ENCODE data around the gene EXOSC6.
"Not testable (repeated sequence)": the region's sequence is repeated elsewhere in the genome, so short reads cannot be mapped to it uniquely, and the experiment has no call there.

Gene EXOSC6

DNA sequence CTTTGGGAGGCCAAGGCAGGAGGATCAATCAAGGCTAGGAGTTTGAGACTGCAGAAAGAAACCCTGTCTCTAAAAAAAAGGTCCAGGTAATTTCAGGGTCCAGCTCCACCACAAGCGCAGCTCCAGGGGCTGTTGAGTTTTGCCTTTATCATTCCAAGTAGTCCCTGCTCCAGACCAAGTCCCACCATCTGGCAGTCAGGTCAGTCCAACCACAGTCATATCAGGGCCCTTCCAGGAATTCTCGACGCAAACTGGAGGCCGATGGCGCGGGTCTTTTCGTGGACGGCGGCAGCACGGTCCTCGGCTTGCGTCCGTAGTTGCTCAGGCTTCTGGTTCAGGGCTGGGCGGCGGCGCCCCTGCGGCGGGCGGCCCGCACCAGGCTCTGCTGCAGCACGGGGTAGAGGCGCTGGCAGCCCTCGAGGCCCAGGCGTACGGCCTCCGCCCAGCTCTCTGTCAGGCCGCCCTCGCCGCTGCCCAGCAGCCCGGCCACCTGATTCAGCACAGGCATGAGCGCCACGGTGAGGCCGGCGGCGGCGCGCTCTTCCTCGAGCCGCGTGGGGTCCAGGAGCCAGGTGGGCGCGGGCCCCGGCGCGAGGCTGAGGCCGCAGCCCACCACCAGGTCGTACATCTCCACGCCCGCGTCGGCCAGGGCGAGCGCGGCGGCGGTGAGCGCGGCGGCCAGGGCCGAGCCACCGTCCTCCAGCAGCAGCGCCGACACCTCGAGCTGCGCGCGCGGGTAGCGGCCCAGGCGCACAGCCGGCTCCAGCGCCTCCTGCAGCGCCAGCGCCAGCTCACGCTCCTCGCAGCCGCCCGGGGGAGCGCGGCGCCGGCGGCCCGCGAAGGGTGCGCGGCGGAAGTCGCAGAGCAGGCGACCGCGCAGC lies 752 bp downstream of the EXOSC6 start:
- Histone ChIP-seq H3K36me3 (peaks cover 46% of the 10 kb centered on the region), H3K27me3 (no peaks in the 10 kb centered on the region), H3K4me1 (no peaks in the 10 kb centered on the region; the same call in 1 of the 2 replicates), H3K4me3 (ENCODE audit: low read depth, low read length) (peak overlapping the region; percentile 80), H3K9me3 (no peaks in the 10 kb centered on the region)
- DNase-seq, result peak; percentile 55
- TF ChIP-seq, protein P1, sequence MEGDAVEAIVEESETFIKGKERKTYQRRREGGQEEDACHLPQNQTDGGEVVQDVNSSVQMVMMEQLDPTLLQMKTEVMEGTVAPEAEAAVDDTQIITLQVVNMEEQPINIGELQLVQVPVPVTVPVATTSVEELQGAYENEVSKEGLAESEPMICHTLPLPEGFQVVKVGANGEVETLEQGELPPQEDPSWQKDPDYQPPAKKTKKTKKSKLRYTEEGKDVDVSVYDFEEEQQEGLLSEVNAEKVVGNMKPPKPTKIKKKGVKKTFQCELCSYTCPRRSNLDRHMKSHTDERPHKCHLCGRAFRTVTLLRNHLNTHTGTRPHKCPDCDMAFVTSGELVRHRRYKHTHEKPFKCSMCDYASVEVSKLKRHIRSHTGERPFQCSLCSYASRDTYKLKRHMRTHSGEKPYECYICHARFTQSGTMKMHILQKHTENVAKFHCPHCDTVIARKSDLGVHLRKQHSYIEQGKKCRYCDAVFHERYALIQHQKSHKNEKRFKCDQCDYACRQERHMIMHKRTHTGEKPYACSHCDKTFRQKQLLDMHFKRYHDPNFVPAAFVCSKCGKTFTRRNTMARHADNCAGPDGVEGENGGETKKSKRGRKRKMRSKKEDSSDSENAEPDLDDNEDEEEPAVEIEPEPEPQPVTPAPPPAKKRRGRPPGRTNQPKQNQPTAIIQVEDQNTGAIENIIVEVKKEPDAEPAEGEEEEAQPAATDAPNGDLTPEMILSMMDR (IDR thresholded peaks at IDR 0.05; ENCODE audit: low read depth, low read length), result no peak

DNA sequence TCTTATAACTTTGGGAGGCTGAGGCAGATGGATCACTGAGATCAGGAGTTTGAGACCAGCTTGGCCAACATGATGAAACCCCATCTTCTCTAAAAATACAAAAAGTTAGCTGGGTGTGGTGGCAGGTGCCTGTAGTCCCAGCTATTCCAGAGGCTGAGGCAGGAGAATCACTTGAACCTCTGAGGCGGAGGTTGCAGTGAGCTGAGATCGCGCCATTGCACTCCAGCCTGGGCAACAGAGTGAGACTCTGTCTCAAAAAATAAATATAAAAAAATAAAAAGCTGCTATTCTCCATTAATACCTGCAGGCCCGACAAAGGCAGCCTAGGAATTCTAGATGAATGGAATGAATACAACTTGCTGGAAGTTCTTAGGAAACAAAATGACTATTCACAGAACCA lies 2.0 kb downstream of the EXOSC6 start:
- H3K27me3 ChIP-seq, H3K4me1 ChIP-seq, DNase-seq, H3K9me3 ChIP-seq: not testable (repeated sequence)
- Histone ChIP-seq H3K36me3 (peaks cover 37% of the 10 kb centered on the region), H3K4me3 (ENCODE audit: low read depth, low read length) (peak overlapping the region; percentile 80)

DNA sequence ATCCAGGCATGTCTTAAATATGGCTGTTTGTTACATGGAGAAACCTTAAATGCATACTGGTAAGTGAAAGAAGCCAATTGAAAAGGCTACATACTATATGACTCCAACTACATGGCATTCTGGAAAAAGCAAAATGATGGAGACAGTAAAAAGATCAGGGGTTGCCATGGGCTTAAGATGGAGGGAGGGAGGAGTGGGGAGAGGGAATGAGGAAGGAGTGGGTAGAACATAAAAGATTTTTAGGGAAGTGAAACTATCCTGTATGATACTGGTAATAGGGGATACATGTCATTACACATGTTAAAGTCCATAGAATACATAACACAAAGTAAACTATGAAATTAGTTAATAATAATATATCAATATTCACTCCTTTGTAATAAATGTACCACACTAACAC lies 13.0 kb downstream of the EXOSC6 start:
- H3K4me1 ChIP-seq; H3K27me3 ChIP-seq; H3K4me3 ChIP-seq (ENCODE audit: low read depth, low read length); H3K9me3 ChIP-seq; H3K36me3 ChIP-seq; DNase-seq: not testable (repeated sequence)

DNA sequence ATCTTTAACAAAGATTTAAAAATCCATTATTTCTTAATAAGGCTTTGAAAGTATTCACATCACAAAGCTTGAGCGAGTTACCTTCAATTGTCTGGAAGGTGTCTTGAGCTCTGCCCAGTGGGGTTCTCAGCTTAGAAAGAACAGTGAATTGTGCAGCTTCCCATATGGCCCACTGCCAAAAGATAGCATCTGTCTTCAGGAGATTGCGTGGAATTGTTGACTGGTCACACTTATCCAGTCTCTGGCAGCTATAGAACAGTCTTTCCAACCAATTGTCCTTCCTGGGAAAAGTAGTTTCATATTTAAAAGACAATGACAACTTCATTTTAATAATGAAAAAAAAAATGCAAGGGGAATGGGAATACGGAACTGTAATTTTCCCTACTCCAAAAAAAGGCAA lies 19.9 kb downstream of the EXOSC6 start:
- not testable (repeated sequence) for H3K36me3 ChIP-seq; H3K27me3 ChIP-seq; H3K9me3 ChIP-seq; DNase-seq; H3K4me3 ChIP-seq (ENCODE audit: low read depth, low read length); H3K4me1 ChIP-seq

DNA sequence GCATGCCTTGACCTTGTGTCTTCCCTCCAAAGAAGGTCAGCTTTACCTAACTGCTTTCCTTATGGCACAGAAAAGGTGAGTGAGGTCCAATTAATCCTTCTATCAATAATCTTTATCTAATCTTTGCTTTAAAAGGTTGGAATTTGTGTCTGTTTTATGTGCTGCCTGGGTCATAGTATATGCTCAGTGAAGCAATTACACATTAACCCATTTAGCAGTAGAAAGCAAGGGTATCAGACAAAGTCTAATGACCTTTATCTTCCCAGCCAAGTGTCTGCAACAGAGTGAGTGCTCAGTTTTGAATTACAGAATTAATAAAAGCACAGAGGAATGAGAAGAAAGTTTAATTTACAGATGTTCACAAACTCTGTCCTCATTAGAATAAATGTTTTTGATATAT lies 25.7 kb downstream of the EXOSC6 start:
- not testable (repeated sequence) for H3K4me1 ChIP-seq; H3K36me3 ChIP-seq; H3K27me3 ChIP-seq; H3K4me3 ChIP-seq (ENCODE audit: low read depth, low read length); DNase-seq; H3K9me3 ChIP-seq

DNA sequence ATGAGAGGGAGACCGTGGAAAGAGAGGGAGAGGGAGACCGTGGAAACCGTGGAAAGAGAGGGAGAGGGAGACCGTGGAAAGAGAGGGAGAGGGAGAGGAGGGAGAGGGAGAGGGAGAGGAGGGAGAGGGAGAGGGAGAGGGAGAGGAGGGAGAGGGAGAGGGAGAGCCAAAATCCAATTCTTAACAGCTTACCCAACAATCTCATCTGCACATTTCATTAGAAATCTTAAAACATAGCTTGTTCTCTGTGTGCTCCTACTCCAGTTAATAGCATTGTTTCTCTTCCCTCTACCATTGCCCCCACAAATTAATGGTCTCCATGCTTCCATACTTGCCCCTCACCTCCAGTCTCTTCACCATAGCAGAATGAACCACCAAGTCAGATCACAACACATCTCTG lies 26.3 kb downstream of the EXOSC6 start:
- not testable (repeated sequence) for H3K9me3 ChIP-seq; H3K27me3 ChIP-seq; H3K36me3 ChIP-seq; H3K4me1 ChIP-seq; DNase-seq; H3K4me3 ChIP-seq (ENCODE audit: low read depth, low read length)

DNA sequence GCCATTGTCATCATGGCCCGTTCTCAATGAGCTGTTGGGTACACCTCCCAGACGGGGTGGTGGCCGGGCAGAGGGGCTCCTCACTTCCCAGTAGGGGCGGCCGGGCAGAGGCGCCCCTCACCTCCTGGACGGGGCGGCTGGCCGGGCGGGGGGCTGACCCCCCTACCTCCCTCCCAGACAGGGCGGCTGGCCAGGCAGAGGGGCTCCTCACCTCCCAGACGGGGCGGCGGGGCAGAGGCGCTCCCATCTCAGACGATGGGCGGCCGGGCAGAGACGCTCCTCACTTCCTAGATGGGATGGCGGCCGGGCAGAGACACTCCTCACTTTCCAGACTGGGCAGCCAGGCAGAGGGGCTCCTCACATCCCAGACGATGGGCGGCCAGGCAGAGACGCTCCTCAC lies 27.1 kb downstream of the EXOSC6 start:
- not testable (repeated sequence) for H3K4me3 ChIP-seq (ENCODE audit: low read depth, low read length); H3K4me1 ChIP-seq; H3K9me3 ChIP-seq; H3K36me3 ChIP-seq; H3K27me3 ChIP-seq; DNase-seq

DNA sequence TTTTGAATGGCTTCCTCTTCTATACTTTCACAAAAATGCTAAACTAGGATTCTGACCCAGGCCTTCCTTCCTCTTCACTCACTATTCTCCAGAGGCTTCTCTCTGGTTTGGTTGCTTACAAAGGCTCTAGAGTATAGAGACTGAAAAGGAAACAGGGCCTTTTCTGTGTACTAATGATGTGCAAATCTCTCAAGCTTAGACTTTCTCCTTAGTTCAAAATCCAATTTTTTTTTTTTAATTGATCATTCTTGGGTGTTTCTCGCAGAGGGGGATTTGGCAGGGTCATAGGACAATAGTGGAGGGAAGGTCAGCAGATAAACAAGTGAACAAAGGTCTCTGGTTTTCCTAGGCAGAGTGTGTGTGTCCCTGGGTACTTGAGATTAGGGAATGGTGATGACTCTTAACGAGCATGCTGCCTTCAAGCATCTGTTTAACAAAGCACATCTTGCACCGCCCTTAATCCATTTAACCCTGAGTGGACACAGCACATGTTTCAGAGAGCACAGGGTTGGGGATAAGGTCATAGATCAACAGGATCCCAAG lies 27.7 kb downstream of the EXOSC6 start:
- DNase-seq; H3K9me3 ChIP-seq; H3K27me3 ChIP-seq; H3K4me1 ChIP-seq; H3K4me3 ChIP-seq (ENCODE audit: low read depth, low read length); H3K36me3 ChIP-seq: not testable (repeated sequence)

DNA sequence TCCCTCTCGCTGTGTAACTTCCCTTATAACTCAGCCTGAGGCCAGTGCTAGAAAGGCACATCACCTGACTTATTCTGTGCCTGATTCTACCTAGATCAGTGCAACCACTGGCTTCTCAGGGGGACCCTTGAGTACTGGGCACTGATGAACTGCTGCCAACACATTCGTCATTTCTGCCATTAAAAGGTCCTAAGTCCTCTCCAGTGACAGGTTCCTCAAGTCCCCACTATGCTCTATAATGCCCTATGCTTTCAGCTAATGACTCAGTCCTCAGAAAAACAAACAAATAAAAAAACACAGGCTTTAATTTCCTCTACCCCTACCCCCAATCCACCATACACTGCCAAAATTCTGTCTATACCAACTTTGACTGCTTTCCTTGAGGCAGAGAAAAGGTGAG lies 28.5 kb downstream of the EXOSC6 start:
- not testable (repeated sequence) for DNase-seq; H3K36me3 ChIP-seq; H3K4me1 ChIP-seq; H3K27me3 ChIP-seq; H3K4me3 ChIP-seq (ENCODE audit: low read depth, low read length); H3K9me3 ChIP-seq

DNA sequence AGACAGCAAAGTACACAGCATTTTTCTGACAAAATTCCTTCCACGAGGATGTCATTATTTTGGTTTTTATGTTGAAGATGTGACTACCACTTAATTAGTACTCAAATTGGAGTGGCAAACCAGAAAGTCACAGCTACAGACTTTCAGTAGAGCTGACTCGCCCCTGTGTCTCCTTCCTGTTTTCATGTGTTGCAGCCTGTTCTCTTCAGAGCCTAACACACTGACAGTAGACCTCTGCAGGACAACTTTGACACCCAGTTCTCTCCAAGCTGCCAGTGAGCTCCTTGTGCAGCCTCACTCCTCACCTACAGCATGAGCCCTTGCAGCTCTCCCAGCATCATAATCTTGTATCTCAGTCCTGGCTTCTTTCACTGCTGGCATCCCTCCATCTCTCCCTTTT lies 29.2 kb downstream of the EXOSC6 start:
- H3K4me3 ChIP-seq (ENCODE audit: low read depth, low read length); H3K4me1 ChIP-seq; H3K27me3 ChIP-seq; H3K9me3 ChIP-seq; H3K36me3 ChIP-seq; DNase-seq: not testable (repeated sequence)

DNA sequence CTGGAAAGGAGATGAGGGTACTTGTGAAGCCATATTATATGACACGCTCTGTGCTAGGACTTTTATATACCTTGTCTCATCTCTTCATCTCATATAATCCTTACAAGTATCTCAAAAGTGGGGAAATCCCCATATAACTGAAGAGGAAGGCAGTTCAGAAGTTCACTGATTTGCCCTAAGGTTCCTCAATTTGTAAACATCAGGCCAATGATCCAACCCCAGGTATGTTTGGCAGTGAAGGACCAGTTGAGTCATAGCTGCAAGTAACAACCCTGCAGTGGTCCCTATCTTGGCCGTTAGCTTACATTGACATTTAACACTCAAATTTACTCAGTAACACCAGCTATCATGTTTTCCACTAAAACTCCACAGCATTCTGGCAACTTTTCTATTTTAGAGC lies 33.2 kb downstream of the EXOSC6 start:
- H3K27me3 ChIP-seq; H3K4me3 ChIP-seq (ENCODE audit: low read depth, low read length); DNase-seq; H3K36me3 ChIP-seq; H3K9me3 ChIP-seq; H3K4me1 ChIP-seq: not testable (repeated sequence)

DNA sequence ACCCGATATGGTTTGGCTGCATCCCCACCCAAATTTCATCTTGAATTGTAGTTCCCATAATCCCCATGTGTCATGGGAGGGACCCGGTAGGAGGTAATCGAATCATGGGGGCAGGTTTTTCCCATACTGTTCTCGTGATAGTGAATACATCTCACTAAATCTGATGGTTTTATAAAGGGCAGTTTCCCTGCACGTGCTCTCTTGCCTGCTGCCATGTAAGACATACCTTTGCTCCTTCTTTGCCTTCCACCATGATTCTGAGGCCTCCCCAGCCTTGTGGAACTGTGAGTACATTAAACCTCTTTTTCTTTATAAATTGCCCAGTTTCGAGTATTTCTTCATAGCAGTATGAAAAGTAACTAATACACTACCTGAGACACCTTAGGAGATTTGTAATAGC lies 45.4 kb downstream of the EXOSC6 start:
- H3K27me3 ChIP-seq; H3K4me1 ChIP-seq; H3K9me3 ChIP-seq; H3K36me3 ChIP-seq; DNase-seq; H3K4me3 ChIP-seq (ENCODE audit: low read depth, low read length): not testable (repeated sequence)

DNA sequence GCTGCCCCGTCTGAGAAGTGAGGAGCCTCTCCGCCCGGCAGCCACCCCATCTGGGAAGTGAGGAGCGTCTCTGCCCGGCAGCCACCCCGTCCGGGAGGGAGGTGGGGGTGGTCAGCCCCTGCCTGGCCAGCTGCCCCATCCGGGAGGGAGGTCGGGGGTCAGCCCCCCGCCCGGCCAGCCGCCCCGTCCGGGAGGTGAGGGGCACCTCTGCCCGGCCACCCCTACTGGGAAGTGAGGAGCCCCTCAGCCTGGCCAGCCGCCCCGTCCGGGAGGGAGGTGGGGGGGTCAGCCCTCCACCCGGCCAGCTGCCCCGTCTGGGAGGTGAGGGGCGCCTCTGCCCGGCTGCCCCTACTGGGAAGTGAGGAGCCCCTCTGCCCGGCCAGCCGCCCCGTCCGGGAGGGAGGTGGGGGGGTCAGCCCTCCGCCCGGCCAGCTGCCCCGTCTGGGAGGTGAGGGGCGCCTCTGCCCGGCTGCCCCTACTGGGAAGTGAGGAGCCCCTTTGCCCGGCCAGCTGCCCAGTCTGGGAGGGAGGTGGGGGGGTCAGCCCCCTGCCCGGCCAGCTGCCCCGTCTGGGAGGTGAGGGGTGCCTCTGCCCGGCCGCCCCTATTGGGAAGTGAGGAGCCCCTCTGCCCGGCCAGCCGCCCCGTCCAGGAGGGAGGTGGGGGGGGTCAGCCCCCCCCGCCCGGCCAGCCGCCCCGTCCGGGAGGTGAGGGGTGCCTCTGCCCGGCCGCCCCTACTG lies 46.9 kb downstream of the EXOSC6 start:
- not testable (repeated sequence) for H3K4me3 ChIP-seq (ENCODE audit: low read depth, low read length); H3K27me3 ChIP-seq; H3K9me3 ChIP-seq; H3K4me1 ChIP-seq; H3K36me3 ChIP-seq; DNase-seq

DNA sequence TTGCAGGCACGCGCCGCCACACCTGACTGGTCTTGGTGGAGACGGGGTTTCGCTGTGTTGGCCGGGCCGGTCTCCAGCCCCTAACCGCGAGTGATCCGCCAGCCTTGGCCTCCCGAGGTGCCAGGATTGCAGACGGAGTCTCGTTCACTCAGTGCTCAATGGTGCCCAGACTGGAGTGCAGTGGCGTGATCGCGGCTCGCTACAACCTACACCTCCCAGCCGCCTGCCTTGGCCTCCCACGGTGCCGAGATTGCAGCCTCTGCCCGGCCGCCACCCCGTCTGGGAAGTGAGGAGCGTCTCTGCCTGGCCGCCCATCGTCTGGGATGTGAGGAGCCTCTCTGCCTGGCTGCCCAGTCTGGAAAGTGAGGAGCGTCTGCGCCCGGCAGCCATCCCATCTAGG lies 47.7 kb downstream of the EXOSC6 start:
- not testable (repeated sequence) for H3K4me3 ChIP-seq (ENCODE audit: low read depth, low read length); H3K36me3 ChIP-seq; H3K27me3 ChIP-seq; H3K9me3 ChIP-seq; H3K4me1 ChIP-seq; DNase-seq

DNA sequence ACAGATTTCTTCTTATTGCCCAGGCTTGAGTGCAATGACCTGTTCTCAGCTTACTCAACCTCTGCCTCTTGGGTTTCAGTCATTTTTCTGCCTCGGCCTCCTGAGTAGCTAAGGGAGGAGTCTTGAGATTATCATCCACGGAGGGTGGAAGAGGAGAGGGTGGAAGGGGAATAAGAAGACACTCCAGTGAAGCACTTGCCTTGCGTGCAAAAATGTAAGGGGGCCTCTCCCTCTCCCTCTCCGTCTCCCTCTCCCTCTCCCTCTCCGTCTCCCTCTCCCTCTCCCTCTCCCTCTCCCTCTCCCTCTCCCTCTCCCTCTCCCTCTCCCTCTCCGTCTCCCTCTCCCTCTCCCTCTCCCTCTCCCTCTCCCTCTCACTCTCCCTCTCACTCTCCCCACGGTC lies 48.2 kb downstream of the EXOSC6 start:
- not testable (repeated sequence) for DNase-seq; H3K9me3 ChIP-seq; H3K27me3 ChIP-seq; H3K4me1 ChIP-seq; H3K36me3 ChIP-seq; H3K4me3 ChIP-seq (ENCODE audit: low read depth, low read length)

All from BE2C (cell line).